CD4-positive, alpha-beta T cell (primary cell): ENCODE results near the gene GNAZ. TPM values are rescaled to one million over a fixed set of nuclear protein-coding genes. Genes with fewer than 3 reads are reported as not detected.

Source experiments
- ATAC-seq: fragments of 200-7000 bp; cut with Tn5 transposase; one replicate; pipeline ENCODE4 v1.10.0; 2022; ENCODE audit warnings: mild to moderate bottlenecking; ENCODE audit not compliant: poor library complexity
- CTCF ChIA-PET: fragments of 350-600 bp; sonication (Branson Sonifier 250); formaldehyde crosslinking; loops from one replicate; lab custom pipeline; 2021; ENCODE audit warnings: antibody characterized with exemption, inconsistent platforms; lab: Charles Lee
- POLR2A ChIA-PET: fragments of 350-600 bp; sonication (Branson Sonifier 250); formaldehyde crosslinking; loops from one replicate; lab custom pipeline; 2021; ENCODE audit warnings: antibody characterized with exemption, inconsistent platforms; lab: Charles Lee
- DNase-seq, 14 experiments: peaks; one replicate each; pipeline ENCODE4 v3.0.0-alpha.2; 2013 to 2020; ENCODE audit warnings: mixed read lengths in 2 of 14
- H3K27ac ChIP-seq, 2 donors: one replicate each; pipeline versions ENCODE4 v1.5.1 to v1.7.0; 2013; ENCODE audit warnings: low read length in 2 of 2, low read depth in 1 of 2, mild to moderate bottlenecking in 1 of 2
- H3K27me3 ChIP-seq, 2 experiments: 1 replicate in 1 of 2; 2 replicates in 1 of 2; pipeline versions ENCODE4 v1.6.1 to v1.7.0; 2013; ENCODE audit warnings: low read length in 2 of 2, control low read depth in 1 of 2, mild to moderate bottlenecking in 1 of 2, moderate library complexity in 1 of 2; ENCODE audit not compliant: insufficient read depth in 2 of 2, control insufficient read depth in 1 of 2
- H3K36me3 ChIP-seq: one replicate; pipeline ENCODE4 v1.6.1; 2013; ENCODE audit warnings: low read length, control low read depth; ENCODE audit not compliant: insufficient read depth
- H3K4me1 ChIP-seq: one replicate; pipeline ENCODE4 v1.6.1; 2013; ENCODE audit warnings: low read length, control low read depth; ENCODE audit not compliant: insufficient read depth
- H3K4me3 ChIP-seq: one replicate; pipeline ENCODE4 v1.5.1; 2013; ENCODE audit warnings: mild to moderate bottlenecking, low read length, moderate library complexity
- H3K9me3 ChIP-seq, 2 experiments: 1 replicate in 1 of 2; 2 replicates in 1 of 2; pipeline versions ENCODE4 v1.6.1 to v1.7.0; 2013; ENCODE audit warnings: low read length in 2 of 2, mild to moderate bottlenecking in 2 of 2, control low read depth in 1 of 2, moderate library complexity in 1 of 2; ENCODE audit not compliant: control insufficient read depth in 1 of 2, insufficient read depth in 1 of 2
- H3K27ac Mint-ChIP-seq: one replicate; pipeline ENCODE4 v1.8.0; 2020; ENCODE audit warnings: mixed read lengths
- H3K27me3 Mint-ChIP-seq: one replicate; pipeline ENCODE4 v1.8.0; 2021; ENCODE audit warnings: mixed read lengths
- H3K36me3 Mint-ChIP-seq: one replicate; pipeline ENCODE4 v1.8.0; 2021; ENCODE audit warnings: low read depth, mixed read lengths
- H3K4me1 Mint-ChIP-seq: one replicate; pipeline ENCODE4 v1.8.0; 2021; ENCODE audit warnings: low read depth, mixed read lengths
- H3K4me3 Mint-ChIP-seq: one replicate; pipeline ENCODE4 v1.8.0; 2020; ENCODE audit warnings: mild to moderate bottlenecking, mixed read lengths
- H3K9me3 Mint-ChIP-seq: one replicate; pipeline ENCODE4 v1.8.0; 2020; ENCODE audit warnings: mixed read lengths
- intact Hi-C, 2 experiments: fragments of 100-400 bp; cut with DNase I in 1 of 2; cut with micrococcal nuclease in 1 of 2; formaldehyde crosslinking; loops; one replicate each; pipeline versions ENCODE4 v1.15.1 to v1.9.0; 2023 to 2025; cut with DNase I, micrococcal nuclease
- total RNA-seq, 174 experiments: library from RNA in 2 of 174; stranded (reverse) in 2 of 174; gene quantifications; one replicate each; pipeline ENCODE4 v1.2.3 and lab custom pipeline; 2021 to 2026
- TF ChIP-seq, protein P1 (sequence below): fragments of 200-600 bp; IDR thresholded peaks from one replicate; pipeline ENCODE4 v1.8.0; 2022; ENCODE audit warnings: antibody characterized with exemption, mild to moderate bottlenecking

Gene GNAZ
- total RNA-seq, 2 experiments from 2014 or later, result 0.20 to 0.38 TPM

- H3K36me3 ChIP-seq, result no peaks in the 10 kb centered on the region
- H3K4me1 ChIP-seq, result peaks cover 18% of the 10 kb centered on the region
- no peak overlapping the region for H3K4me3 Mint-ChIP-seq
- H3K4me1 Mint-ChIP-seq, result peaks cover 9% of the 10 kb centered on the region
- no peak overlapping the region for H3K4me3 ChIP-seq
- no peaks in the 10 kb centered on the region for H3K36me3 Mint-ChIP-seq
- ATAC-seq (no peak), DNase-seq (peak in 1 of 14 experiments; percentile 7)
- H3K27ac Mint-ChIP-seq, result no peak overlapping the region
- peaks cover 0 to 2% of the 10 kb centered on the region in 2 experiments for H3K27me3 ChIP-seq
- no peaks in the 10 kb centered on the region for H3K9me3 ChIP-seq
- intact Hi-C loops, result no loop called here
- TF ChIP-seq, protein P1, sequence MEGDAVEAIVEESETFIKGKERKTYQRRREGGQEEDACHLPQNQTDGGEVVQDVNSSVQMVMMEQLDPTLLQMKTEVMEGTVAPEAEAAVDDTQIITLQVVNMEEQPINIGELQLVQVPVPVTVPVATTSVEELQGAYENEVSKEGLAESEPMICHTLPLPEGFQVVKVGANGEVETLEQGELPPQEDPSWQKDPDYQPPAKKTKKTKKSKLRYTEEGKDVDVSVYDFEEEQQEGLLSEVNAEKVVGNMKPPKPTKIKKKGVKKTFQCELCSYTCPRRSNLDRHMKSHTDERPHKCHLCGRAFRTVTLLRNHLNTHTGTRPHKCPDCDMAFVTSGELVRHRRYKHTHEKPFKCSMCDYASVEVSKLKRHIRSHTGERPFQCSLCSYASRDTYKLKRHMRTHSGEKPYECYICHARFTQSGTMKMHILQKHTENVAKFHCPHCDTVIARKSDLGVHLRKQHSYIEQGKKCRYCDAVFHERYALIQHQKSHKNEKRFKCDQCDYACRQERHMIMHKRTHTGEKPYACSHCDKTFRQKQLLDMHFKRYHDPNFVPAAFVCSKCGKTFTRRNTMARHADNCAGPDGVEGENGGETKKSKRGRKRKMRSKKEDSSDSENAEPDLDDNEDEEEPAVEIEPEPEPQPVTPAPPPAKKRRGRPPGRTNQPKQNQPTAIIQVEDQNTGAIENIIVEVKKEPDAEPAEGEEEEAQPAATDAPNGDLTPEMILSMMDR, result no peak
- no peak overlapping the region for H3K27ac ChIP-seq
- CTCF ChIA-PET, result no interaction called here
- no peaks in the 10 kb centered on the region for H3K9me3 Mint-ChIP-seq
- POLR2A ChIA-PET, result no interaction called here
- peaks cover under 1% of the 10 kb centered on the region for H3K27me3 Mint-ChIP-seq
These were observed 3.9 kb upstream of the GNAZ start for GRCh38 chr22:23066200-23067022.

- ATAC-seq (no peak), DNase-seq (peak in 1 of 14 experiments; percentile 12)
- peaks cover 22% of the 10 kb centered on the region for H3K4me1 ChIP-seq
- POLR2A ChIA-PET, result no interaction called here
- CTCF ChIA-PET, result no interaction called here
- no peak overlapping the region for H3K27ac ChIP-seq
- Mint-ChIP-seq H3K4me3 (no peak overlapping the region), H3K4me1 (peaks cover 9% of the 10 kb centered on the region), H3K9me3 (no peaks in the 10 kb centered on the region), H3K27ac (peak overlapping the region; percentile 3), H3K27me3 (peaks cover 7% of the 10 kb centered on the region), H3K36me3 (no peaks in the 10 kb centered on the region)
- H3K27me3 ChIP-seq, result peaks cover 0 to 2% of the 10 kb centered on the region in 2 experiments
- no peaks in the 10 kb centered on the region for H3K9me3 ChIP-seq
- intact Hi-C loops, result no loop called here
- TF ChIP-seq, protein P1, result no peak
- no peaks in the 10 kb centered on the region for H3K36me3 ChIP-seq
- H3K4me3 ChIP-seq, result no peak overlapping the region
These were observed 3.2 kb upstream of the GNAZ start for GRCh38 chr22:23067023-23067650.

DNA sequence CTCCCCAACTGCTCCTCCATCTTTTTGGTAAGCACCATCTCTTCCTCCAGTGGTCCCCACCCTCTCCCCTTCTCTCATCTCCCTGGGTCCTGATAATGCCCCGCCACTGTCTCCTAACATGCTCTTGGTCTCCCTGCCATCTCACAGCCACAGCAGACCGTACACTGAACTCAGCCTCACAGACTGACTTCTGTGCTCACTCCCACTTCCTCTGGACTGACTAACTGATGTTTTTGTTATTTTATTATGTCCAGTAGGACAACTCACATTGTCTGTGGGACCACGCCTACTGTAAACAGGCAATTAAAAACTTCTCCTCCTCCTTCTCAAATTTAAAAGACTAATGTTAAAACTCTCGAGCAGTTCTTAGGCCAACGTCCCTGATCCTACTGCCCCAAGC lies 2.6 kb upstream of the GNAZ start:
- POLR2A ChIA-PET, result no interaction called here
- Histone ChIP-seq H3K27me3 (peaks cover 0 to 2% of the 10 kb centered on the region in 2 experiments), H3K4me1 (peaks cover 22% of the 10 kb centered on the region), H3K9me3 (no peaks in the 10 kb centered on the region), H3K36me3 (no peaks in the 10 kb centered on the region), H3K4me3 (no peak overlapping the region), H3K27ac (peak overlapping the region in 1 of 2 donors; percentile 4)
- Mint-ChIP-seq H3K9me3 (no peaks in the 10 kb centered on the region), H3K4me1 (peaks cover 13% of the 10 kb centered on the region), H3K27ac (peak overlapping the region; percentile 3), H3K27me3 (peaks cover 7% of the 10 kb centered on the region), H3K36me3 (no peaks in the 10 kb centered on the region), H3K4me3 (no peak overlapping the region)
- DNase-seq (peak in 1 of 14 experiments; percentile 8), ATAC-seq (no peak)
- intact Hi-C loops, result no loop called here
- CTCF ChIA-PET, result no interaction called here
- TF ChIP-seq, protein P1, result no peak
